ENCODE data around the gene TRIP13.
"Not testable (repeated sequence)": the region's sequence is repeated elsewhere in the genome, so short reads cannot be mapped to it uniquely, and the experiment has no call there.

The TRIP13 gene

GRCh38 chr5:921456-922435, 29.1 kb downstream of the TRIP13 start:
- no peak for DNase-seq (ENCODE audit: low spot score)

DNA sequence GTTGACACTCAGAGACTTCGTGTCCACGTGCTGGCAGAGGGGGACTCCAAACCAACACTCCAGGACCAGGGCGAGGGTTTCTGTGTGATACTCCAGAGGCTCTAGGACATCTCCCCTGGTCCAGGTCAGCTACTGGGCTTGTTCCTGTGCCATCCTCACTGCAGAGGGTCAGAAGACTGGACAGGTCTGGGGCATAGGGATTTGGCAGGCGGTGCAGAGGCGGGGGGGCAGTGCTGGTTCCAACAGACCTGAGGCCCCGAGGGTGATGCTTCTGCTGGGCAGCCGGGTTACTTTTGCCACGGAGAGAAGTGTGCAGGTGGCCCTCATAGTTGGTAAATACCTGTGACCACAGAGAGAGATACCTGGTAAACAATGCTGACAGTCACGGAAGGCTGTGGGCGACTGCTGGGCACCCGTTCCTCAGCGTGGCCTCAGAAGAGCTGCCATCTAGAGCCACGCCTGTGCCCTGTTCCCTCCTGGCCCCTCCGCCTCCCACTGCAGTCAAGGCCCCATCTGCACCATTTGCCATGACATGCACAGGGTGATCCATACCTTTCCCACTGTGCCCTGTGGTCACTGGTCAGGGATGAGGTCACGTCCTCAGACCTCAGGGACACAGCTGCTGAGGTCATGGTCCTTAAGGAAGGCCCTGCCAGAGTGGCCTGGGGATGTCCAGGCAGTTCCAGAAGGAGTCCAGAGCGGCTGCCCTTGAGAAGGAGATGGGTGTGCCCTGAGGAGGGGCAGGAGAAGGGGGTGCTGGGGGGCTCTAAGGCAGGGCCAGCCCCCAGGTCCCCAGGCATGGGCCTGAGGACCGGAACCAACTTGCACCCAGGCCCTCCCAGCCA, 30.0 kb downstream of the TRIP13 start:
- DNase-seq (ENCODE audit: low spot score): no peak

DNA sequence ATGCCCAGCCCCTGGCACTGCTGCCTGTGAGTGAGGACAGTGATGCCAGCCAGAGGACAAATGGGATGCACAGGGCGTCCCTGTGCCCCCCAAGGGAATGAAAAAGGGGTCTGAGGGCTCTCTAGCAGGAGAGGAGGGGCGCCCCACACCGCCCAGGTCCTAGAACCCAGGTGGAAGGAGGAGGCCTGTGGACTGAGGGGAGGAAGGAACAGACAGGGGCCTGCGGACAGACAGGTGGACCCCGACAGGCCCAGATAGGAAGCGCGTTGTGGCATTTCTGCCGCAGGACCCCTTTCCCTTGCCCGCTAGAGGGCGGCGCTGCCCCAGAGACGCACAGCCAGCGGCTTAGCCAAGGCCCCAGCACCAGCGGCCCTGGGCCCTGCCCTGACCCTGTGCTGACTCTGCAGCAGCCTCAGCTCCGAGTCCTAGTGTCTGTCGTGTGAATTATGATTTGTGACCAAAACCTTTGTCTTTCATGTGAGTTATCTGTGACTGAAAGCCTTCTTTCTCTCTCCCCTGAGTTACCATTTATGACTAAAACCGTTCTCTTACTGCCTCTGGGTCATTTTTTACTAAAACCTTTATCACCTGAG, 30.7 kb downstream of the TRIP13 start:
- peak; percentile 73 for DNase-seq (ENCODE audit: low spot score)

- peak; percentile 22 for DNase-seq (ENCODE audit: low spot score)
Measured at GRCh38 chr5:926417-927171, 33.9 kb downstream of the TRIP13 start.

GRCh38 chr5:927172-928015, 34.7 kb downstream of the TRIP13 start:
- no peak for DNase-seq (ENCODE audit: low spot score)

GRCh38 chr5:929182-929581, 36.5 kb downstream of the TRIP13 start:
- DNase-seq (ENCODE audit: low spot score): not testable (repeated sequence)

- no peak for DNase-seq (ENCODE audit: low spot score)
Measured at GRCh38 chr5:929596-929995, 36.9 kb downstream of the TRIP13 start.

DNA sequence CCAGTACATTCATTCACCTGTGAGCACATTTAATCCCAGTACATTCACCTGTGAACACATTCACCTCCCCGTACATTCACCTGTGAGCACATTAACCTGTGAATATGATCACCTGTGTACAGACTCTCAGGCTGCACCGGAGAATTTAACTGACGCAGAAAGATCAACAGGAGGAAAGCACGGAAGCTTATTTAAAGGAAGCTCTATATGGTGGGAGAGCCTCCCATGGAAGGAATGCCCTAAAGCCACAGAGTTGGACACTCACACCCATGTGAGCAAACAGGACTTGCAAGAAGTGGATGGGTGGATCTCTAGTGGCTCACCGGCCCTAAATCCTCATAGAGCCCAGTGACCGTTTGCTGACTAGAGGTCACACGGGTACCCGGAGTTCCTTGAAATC, 38.2 kb downstream of the TRIP13 start:
- no peak for DNase-seq (ENCODE audit: low spot score)

DNA sequence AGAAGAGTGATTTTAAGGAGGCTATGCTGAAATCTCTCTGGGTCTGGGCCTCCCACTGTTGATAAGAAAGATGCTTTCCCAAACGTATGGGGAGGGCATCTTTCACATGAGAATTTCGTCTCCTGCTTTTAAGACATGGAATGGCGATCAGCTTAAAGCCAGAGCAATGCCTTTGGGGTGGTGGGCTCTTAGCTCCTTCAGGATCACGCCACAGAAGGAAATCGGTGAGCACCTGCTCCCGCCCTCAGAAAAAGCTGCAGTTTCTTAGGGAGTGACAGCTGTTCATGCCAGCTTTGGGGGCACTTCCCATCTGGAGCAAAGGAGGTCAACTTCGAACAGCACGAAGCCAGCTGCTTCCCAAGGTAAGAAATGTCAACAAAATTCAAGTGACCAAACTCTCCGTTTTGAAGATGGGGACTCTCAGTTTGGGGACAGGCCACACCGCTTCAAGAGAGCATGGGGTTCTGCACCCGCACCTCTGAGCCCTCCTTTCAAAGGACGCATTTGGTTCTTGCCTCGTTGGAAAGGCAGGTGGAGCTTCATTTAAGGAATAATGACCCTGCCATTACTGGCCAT, 39.0 kb downstream of the TRIP13 start:
- no peak for DNase-seq (ENCODE audit: low spot score)

- no peak for DNase-seq (ENCODE audit: low spot score)
Measured at GRCh38 chr5:932151-932627, 39.5 kb downstream of the TRIP13 start.

- DNase-seq (ENCODE audit: low spot score): peak; percentile 64
Measured at GRCh38 chr5:932628-933250, 40.1 kb downstream of the TRIP13 start.

- DNase-seq (ENCODE audit: low spot score): no peak
Measured at GRCh38 chr5:933251-933861, 40.7 kb downstream of the TRIP13 start.

DNA sequence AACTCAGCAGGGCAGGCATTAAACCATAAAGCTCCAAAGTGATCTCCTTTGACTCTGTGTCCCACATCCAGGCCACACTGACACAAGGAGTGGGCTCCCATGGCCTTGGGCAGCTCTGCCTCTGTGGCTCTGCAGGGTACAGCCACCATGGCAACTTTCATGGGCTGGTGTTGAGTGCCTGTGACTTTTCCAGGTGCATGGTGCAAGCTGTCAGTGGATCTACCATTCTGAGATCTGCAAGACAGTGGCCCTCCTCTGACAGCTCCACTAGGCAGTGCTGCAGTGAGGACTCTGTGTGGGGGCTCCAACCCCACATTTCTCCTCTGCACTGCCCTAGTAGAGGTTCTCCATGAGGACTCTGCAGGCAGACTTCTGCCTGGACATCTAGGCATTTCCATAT, 41.3 kb downstream of the TRIP13 start:
- DNase-seq (ENCODE audit: low spot score): not testable (repeated sequence)

DNA sequence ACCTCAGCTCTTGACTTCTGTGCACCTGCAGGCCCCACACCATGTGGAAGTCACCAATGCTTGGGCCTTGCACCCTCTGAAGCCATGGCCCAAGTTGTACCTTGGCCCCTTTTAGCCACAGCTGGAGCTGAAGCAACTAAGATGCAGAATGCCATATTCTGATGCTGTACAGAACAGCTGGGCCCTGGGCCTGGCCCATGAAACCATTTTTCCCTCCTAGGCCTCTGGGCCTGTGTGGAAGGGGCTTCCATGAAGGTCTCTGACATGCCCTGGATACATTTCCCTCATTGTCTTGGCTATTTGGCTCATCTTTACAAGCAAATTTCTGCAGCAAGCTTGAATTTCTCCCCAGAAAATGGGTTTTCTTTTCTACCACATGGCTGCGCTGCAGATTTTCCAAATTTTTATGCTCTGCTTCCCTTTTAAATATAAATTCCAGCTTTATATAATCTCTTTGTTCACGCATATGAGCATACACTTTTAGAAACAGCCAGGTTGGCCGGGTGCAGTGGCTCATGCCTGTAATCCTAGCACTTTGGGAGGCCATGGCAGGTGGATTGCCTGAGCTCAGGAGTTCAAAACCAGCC, 41.8 kb downstream of the TRIP13 start:
- DNase-seq (ENCODE audit: low spot score): not testable (repeated sequence)

GRCh38 chr5:935510-936084, 42.9 kb downstream of the TRIP13 start:
- DNase-seq (ENCODE audit: low spot score): no peak

DNA sequence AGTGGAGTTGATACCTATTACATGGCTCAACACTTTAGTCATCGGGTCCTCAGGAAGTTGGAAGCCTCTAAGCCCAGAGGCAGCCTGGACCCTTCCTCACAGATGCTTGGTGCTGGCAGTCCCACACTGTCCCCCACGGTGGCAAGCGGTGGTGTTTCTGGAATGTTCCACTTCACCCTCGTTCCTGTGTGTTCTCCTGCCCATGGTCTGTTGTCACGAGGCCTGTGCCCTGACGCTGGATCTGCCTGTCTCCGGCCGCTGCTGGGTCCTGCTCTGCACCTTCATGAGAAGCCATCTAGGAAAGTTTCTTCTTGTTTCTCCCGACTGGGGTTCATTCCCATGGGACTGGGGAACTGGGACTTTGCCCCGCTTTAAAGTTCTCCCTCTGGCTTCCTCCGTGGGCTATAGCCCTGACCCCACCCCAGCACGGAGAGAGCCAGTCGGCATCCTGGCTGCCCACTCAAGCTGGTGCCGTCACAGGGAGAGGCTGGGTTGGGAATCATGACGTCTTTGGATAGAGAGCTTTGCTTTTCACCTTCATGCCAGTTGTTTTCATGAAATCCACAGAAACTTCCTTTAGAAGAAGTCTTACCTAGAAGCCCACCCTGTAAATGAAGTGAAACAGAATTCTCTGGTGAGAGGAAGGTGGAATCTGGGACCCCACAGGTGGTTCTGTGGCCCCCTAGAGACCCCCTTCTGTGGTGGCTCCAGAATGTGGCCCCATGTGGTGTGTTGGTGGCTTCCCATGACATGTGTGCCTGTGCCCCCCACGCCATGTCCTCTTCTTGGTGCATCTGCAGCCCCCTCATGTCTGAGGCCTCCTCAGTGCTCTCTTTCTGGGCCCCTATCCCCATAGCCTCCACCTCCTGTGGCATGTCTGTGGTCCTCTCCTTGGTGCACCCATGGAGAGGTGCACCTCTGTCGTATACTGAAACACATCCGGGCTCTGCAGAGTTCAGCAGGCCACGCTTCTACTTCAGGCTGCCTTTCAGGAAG, 43.8 kb downstream of the TRIP13 start:
- no peak for DNase-seq (ENCODE audit: low spot score)

Measured in kidney tubule cell (primary cell).